Body of pancreas (tissue), 4 donors: Measurements from ENCODE around the gene DNAJC21. TPM values are rescaled to one million over a fixed set of nuclear protein-coding genes. Genes with fewer than 3 reads are reported as not detected.

Experiments
- ATAC-seq: fragments of 150-250 bp; one replicate; pipeline ENCODE4 v1.9.1; 2016
- DNase-seq, 4 donors: peaks; one replicate each; pipeline ENCODE4 v3.0.0-alpha.2; 2019
- H3K27ac ChIP-seq, 4 donors: fragments of 200-600 bp; sonication (generic); 1 replicate in 3 of 4; 2 replicates in 1 of 4; pipeline versions ENCODE4 v1.5.1 to v1.6.1; 2016 to 2019; ENCODE audit warnings: mild to moderate bottlenecking in 1 of 4, mixed read lengths in 1 of 4, moderate library complexity in 1 of 4
- H3K27me3 ChIP-seq, 2 donors: fragments of 200-600 bp; sonication (generic); one replicate each; pipeline ENCODE4 v1.6.0; 2016; ENCODE audit warnings: mild to moderate bottlenecking in 1 of 2
- H3K36me3 ChIP-seq, 2 donors: fragments of 200-600 bp; sonication (generic); replicated peaks in 1 of 2; 2 replicates each; pipeline ENCODE4 v1.5.1; 2016; ENCODE audit warnings: low read depth in 2 of 2; ENCODE audit not compliant: insufficient read depth in 1 of 2
- H3K4me1 ChIP-seq: fragments of 200-600 bp; sonication (generic); one replicate; pipeline ENCODE4 v1.6.0; 2016
- H3K4me3 ChIP-seq, 2 donors: fragments of 200-600 bp; sonication (generic); 1 replicate in 1 of 2; 2 replicates in 1 of 2; pipeline ENCODE4 v1.5.1; 2016 to 2019
- H3K9me3 ChIP-seq, 3 donors: fragments of 200-600 bp; sonication (generic); 1 replicate in 2 of 3; 2 replicates in 1 of 3; pipeline ENCODE4 v1.5.1; 2016
- POLR2A ChIP-seq, 3 donors: fragments of 450-650 bp; IDR thresholded peaks; one replicate each; pipeline ENCODE4 v1.6.1; 2016; ENCODE audit warnings: antibody characterized with exemption in 3 of 3, mild to moderate bottlenecking in 2 of 3
- WGBS, 2 donors: methylation state at CpG; one replicate each; pipeline ENCODE4 v1.1.5; 2017; 5-methylcytosine and 5-hydroxymethylcytosine counted together
- intact Hi-C: fragments of 100-400 bp; cut with DNase I; formaldehyde crosslinking; loops from one replicate; pipeline ENCODE4 v1.15.1; 2023
- total RNA-seq, 2 donors: library from RNA; depleted of rRNA; stranded (reverse); fragments of >200 nt; gene quantifications; one replicate each; pipeline ENCODE4 v1.1.0, GENCODE V29; 2016
- TF ChIP-seq, protein P1 (sequence below), 7 experiments: fragments of 450-650 bp in 4 of 7; fragments of 200-600 bp in 3 of 7; sonication (generic) in 3 of 7; IDR thresholded peaks; one replicate each; pipeline ENCODE4 v1.5.1; 2016 to 2019; ENCODE audit warnings: antibody characterized with exemption in 7 of 7

Gene DNAJC21
- total RNA-seq, 2 donors from 2014 or later: 26.7 to 29.6 TPM

DNA sequence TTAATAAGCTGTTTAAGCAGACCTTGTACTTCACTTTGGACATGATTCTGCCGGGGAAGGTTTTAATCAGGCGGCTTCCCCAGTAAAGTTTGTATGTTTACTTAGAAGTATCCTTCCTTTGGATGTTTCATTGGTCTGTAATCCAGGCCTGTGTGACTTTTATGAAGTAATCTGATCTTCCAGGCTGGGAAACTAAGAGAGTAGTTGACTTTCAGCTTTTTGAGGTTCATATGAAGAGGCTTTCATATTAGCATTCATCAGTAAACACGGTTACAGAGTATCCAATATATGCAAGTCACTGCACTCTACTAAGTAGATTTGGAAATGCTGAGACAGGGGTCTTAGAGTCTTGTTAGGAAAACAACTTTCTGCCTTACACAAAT is 1.1 kb downstream of the DNAJC21 start:
- Histone ChIP-seq H3K4me1 (peaks cover 23% of the 10 kb centered on the region), H3K27ac (peak overlapping the region in 3 of 4 donors; percentile 92 to 96 (median 96)), H3K9me3 (no peaks in the 10 kb centered on the region), H3K27me3 (no peaks in the 10 kb centered on the region), H3K4me3 (peak overlapping the region; percentile 61 to 82), H3K36me3 (peaks cover 0 to 4% of the 10 kb centered on the region in 2 donors)
- intact Hi-C loops: no loop called here
- TF ChIP-seq POLR2A (IDR thresholded peaks at IDR 0.05): no peak
- TF ChIP-seq, protein P1, sequence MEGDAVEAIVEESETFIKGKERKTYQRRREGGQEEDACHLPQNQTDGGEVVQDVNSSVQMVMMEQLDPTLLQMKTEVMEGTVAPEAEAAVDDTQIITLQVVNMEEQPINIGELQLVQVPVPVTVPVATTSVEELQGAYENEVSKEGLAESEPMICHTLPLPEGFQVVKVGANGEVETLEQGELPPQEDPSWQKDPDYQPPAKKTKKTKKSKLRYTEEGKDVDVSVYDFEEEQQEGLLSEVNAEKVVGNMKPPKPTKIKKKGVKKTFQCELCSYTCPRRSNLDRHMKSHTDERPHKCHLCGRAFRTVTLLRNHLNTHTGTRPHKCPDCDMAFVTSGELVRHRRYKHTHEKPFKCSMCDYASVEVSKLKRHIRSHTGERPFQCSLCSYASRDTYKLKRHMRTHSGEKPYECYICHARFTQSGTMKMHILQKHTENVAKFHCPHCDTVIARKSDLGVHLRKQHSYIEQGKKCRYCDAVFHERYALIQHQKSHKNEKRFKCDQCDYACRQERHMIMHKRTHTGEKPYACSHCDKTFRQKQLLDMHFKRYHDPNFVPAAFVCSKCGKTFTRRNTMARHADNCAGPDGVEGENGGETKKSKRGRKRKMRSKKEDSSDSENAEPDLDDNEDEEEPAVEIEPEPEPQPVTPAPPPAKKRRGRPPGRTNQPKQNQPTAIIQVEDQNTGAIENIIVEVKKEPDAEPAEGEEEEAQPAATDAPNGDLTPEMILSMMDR (IDR thresholded peaks at IDR 0.05): no peak
- WGBS, 2 donors: 0 to 1% methylated on average over 3 of the region's 3 CpGs
- no peak for DNase-seq
- no peak for ATAC-seq

DNA sequence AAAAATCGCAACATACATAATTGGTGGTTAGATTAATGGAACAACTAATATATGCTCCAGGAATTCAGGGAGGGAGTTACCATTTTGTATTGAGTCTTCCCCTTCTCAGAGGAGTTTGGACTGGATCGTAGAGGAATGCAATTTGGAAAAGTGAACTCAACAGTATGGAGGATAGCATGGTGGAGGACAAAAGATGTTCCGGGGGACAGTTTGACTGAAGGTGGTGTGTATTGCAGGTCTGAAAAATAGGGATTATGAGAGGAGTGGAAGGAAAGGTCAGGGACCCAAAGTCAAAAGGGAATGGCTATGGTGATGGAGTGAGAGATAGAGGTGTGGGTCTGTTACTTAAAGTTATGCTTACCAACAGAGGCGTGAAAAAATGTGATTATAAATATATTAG is 1.5 kb downstream of the DNAJC21 start:
- intact Hi-C loops: no loop called here
- ATAC-seq: no peak
- 55 to 57% methylated on average over 4 of the region's 4 CpGs for WGBS, 2 donors
- Histone ChIP-seq H3K4me1 (peaks cover 23% of the 10 kb centered on the region), H3K27me3 (no peaks in the 10 kb centered on the region), H3K36me3 (peaks cover 0 to 1% of the 10 kb centered on the region in 2 donors), H3K9me3 (no peaks in the 10 kb centered on the region), H3K4me3 (no peak overlapping the region), H3K27ac (peak overlapping the region in 2 of 4 donors; percentile 96)
- TF ChIP-seq, protein P1 (IDR thresholded peaks at IDR 0.05): no peak
- TF ChIP-seq POLR2A (IDR thresholded peaks at IDR 0.05): no peak
- no peak for DNase-seq

- H3K36me3 ChIP-seq: peaks cover 0 to 7% of the 10 kb centered on the region in 2 donors
- DNase-seq: no peak
These were observed 3.6 kb downstream of the DNAJC21 start for GRCh38 chr5:34932947-34933346.

DNA sequence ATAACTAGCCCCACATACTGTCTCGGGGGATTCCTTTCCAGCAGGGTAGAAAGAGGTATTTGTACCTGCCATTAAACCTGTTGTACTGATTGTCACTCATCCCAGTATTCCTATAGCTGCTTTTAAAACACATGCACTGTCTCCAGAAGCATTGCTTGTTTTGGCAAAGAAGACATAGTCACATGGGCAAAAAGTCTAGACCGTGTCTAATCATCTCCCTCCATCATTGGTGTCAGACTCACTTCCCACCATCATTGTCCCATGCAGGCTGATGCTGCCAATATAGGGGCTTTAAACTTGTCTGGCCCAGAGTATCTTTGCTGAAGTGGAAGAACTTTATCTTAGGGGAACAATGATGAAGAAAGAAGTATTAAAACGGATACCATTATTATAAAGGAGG is 12.6 kb downstream of the DNAJC21 start:
- no peak overlapping the region for H3K4me3 ChIP-seq
- no peak for ATAC-seq
- no peak for DNase-seq
- no peaks in the 10 kb centered on the region for H3K27me3 ChIP-seq
- no peaks in the 10 kb centered on the region for H3K9me3 ChIP-seq
- H3K4me1 ChIP-seq: no peaks in the 10 kb centered on the region
- no peak overlapping the region for H3K27ac ChIP-seq
- WGBS, 2 donors: 78 to 88% methylated on average over 3 of the region's 3 CpGs
- intact Hi-C loops: no loop called here
- no peak for TF ChIP-seq POLR2A (IDR thresholded peaks at IDR 0.05)
- TF ChIP-seq, protein P1 (IDR thresholded peaks at IDR 0.05): no peak
- H3K36me3 ChIP-seq: peaks cover 0 to 30% of the 10 kb centered on the region in 2 donors

More at GRCh38 chr5:34932947-34933346, 3.6 kb downstream of the DNAJC21 start:
- H3K9me3 ChIP-seq: no peaks in the 10 kb centered on the region
- TF ChIP-seq POLR2A (IDR thresholded peaks at IDR 0.05): no peak
- TF ChIP-seq, protein P1 (IDR thresholded peaks at IDR 0.05): no peak
- no peak overlapping the region for H3K27ac ChIP-seq
- H3K27me3 ChIP-seq: no peaks in the 10 kb centered on the region
- H3K4me1 ChIP-seq: peaks cover 23% of the 10 kb centered on the region
- no peak overlapping the region for H3K4me3 ChIP-seq
- 88 to 96% methylated on average over 2 of the region's 2 CpGs for WGBS, 2 donors
- intact Hi-C loops: no loop called here
- no peak for ATAC-seq

DNA sequence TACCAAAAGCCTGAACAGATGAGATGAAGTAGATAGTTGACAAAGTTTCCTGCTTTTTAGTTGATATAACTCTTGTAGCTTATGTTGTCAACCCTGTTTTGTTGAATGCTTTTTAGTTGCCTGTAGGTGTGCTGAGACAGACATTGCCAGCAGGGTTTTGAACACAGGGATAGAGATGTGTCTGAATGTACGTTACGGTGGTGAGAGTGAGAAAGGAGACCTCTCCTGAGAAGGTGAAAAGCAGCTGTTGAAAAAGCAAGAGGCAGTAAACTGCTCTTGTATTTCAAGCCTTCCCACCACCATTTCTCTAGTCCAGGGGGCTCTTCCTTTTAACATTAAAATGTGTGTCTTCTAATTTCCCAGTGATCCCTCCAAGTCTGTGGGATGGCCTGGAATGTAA is 14.7 kb downstream of the DNAJC21 start:
- no peak overlapping the region for H3K4me3 ChIP-seq
- H3K27ac ChIP-seq: no peak overlapping the region
- WGBS, 2 donors: 96 to 100% methylated on average over 2 of the region's 2 CpGs
- TF ChIP-seq, protein P1 (IDR thresholded peaks at IDR 0.05): no peak
- no peak for TF ChIP-seq POLR2A (IDR thresholded peaks at IDR 0.05)
- intact Hi-C loops: no loop called here
- peaks cover 0 to 17% of the 10 kb centered on the region in 2 donors for H3K36me3 ChIP-seq
- DNase-seq: no peak
- ATAC-seq: no peak
- H3K27me3 ChIP-seq: no peaks in the 10 kb centered on the region
- H3K4me1 ChIP-seq: no peaks in the 10 kb centered on the region
- no peaks in the 10 kb centered on the region for H3K9me3 ChIP-seq
